ENCODE data around the gene C22orf15.
"Not testable (repeated sequence)": the region's sequence is repeated elsewhere in the genome, so short reads cannot be mapped to it uniquely, and the experiment has no call there.

C22orf15 gene

GRCh38 chr22:23762842-23763578, at the start of gene C22orf15:
Gene C22orf15 (plus strand): TSS chr22:23762990. CDS start chr22:23763307, 317 bp downstream.
- DNase-seq = no peak

GRCh38 chr22:23713696-23714595, 48.8 kb upstream of the C22orf15 start:
- DNase-seq = no peak

GRCh38 chr22:23714596-23715578, 47.9 kb upstream of the C22orf15 start:
- DNase-seq = no peak

GRCh38 chr22:23715806-23716375, 46.9 kb upstream of the C22orf15 start:
- no peak for DNase-seq

- DNase-seq = peak; percentile 87
Observed at GRCh38 chr22:23716811-23717801, 45.7 kb upstream of the C22orf15 start.

GRCh38 chr22:23718371-23719165, 44.2 kb upstream of the C22orf15 start:
- DNase-seq = no peak

- DNase-seq = no peak
Observed at GRCh38 chr22:23720855-23721254, 41.9 kb upstream of the C22orf15 start.

- DNase-seq = no peak
Observed at GRCh38 chr22:23722160-23722559, 40.6 kb upstream of the C22orf15 start.

- DNase-seq = no peak
Observed at GRCh38 chr22:23722724-23723123, 40.1 kb upstream of the C22orf15 start.

GRCh38 chr22:23728108-23728507, 34.7 kb upstream of the C22orf15 start:
- DNase-seq = not testable (repeated sequence)

- no peak for DNase-seq
Observed at GRCh38 chr22:23737696-23738095, 25.1 kb upstream of the C22orf15 start.

GRCh38 chr22:23742505-23743264, 20.1 kb upstream of the C22orf15 start:
- no peak for DNase-seq

- DNase-seq = peak; percentile 78
Observed at GRCh38 chr22:23743303-23743705, 19.5 kb upstream of the C22orf15 start.

GRCh38 chr22:23744001-23744400, 18.8 kb upstream of the C22orf15 start:
- DNase-seq = no peak

- DNase-seq = no peak
Observed at GRCh38 chr22:23744485-23744884, 18.3 kb upstream of the C22orf15 start.

- DNase-seq = no peak
Observed at GRCh38 chr22:23745791-23746190, 17.0 kb upstream of the C22orf15 start.

- DNase-seq = no peak
Observed at GRCh38 chr22:23749841-23750301, 12.9 kb upstream of the C22orf15 start.

- DNase-seq = no peak
Observed at GRCh38 chr22:23750367-23750713, 12.4 kb upstream of the C22orf15 start.

GRCh38 chr22:23750714-23751440, 11.9 kb upstream of the C22orf15 start, which contains the start of gene ZNF70:
Gene ZNF70 (minus strand): TSS chr22:23751112. CDS start chr22:23745140, 5,972 bp downstream.
- DNase-seq = peak; percentile 80

All from NCI-H1092 (cell line).